H9 (cell line): ENCODE results near the gene CENPA. TPM values are rescaled to one million over a fixed set of nuclear protein-coding genes. Genes with fewer than 3 reads are reported as not detected.

ENCODE experiments used
- DNase-seq: peaks from one replicate; pipeline ENCODE4 v3.0.0-alpha.2; 2017
- H2AFZ ChIP-seq: one replicate; pipeline ENCODE4 v1.6.1; 2013; ENCODE audit warnings: mild to moderate bottlenecking, low read length, control low read depth, moderate library complexity
- H2AK5ac ChIP-seq: 2 replicates; pipeline ENCODE4 v1.6.1; 2013; ENCODE audit warnings: low read length, control low read depth, mixed read lengths; ENCODE audit not compliant: insufficient read length
- H2BK120ac ChIP-seq: one replicate; pipeline ENCODE4 v1.6.1; 2013; ENCODE audit warnings: low read depth, mild to moderate bottlenecking, low read length, control low read depth, inconsistent platforms; ENCODE audit not compliant: poor library complexity, severe bottlenecking
- H2BK12ac ChIP-seq: 2 replicates; pipeline ENCODE4 v1.6.1; 2013; ENCODE audit warnings: low read length, control low read depth, mixed read lengths, low read depth; ENCODE audit not compliant: insufficient read length
- H2BK15ac ChIP-seq: 2 replicates; pipeline ENCODE4 v1.6.1; 2013; ENCODE audit warnings: low read depth, low read length, control low read depth
- H2BK20ac ChIP-seq: one replicate; pipeline ENCODE4 v1.6.1; 2013; ENCODE audit warnings: low read depth, mild to moderate bottlenecking, low read length, control low read depth, inconsistent platforms; ENCODE audit not compliant: poor library complexity, severe bottlenecking
- H2BK5ac ChIP-seq: 2 replicates; pipeline ENCODE4 v1.6.1; 2013; ENCODE audit warnings: low read length, control low read depth, mixed read lengths; ENCODE audit not compliant: insufficient read length
- H3K14ac ChIP-seq: 2 replicates; pipeline ENCODE4 v1.6.1; 2013; ENCODE audit warnings: low read length, control low read depth; ENCODE audit not compliant: insufficient read depth
- H3K18ac ChIP-seq: 2 replicates; pipeline ENCODE4 v1.6.1; 2013; ENCODE audit warnings: low read depth, mild to moderate bottlenecking, mixed read lengths, low read length, control low read depth; ENCODE audit not compliant: insufficient read length
- H3K23ac ChIP-seq: 2 replicates; pipeline ENCODE4 v1.6.1; 2013; ENCODE audit warnings: low read length, control low read depth, mixed read lengths, low read depth; ENCODE audit not compliant: insufficient read length
- H3K23me2 ChIP-seq: 2 replicates; pipeline ENCODE4 v1.6.1; 2013; ENCODE audit warnings: low read depth, mild to moderate bottlenecking, mixed read lengths, low read length, control low read depth; ENCODE audit not compliant: insufficient read length, poor library complexity, severe bottlenecking
- H3K27ac ChIP-seq: 2 replicates; pipeline ENCODE4 v1.5.1; 2013; ENCODE audit warnings: low read length, control low read depth, mixed read lengths, low read depth; ENCODE audit not compliant: insufficient read length
- H3K27me3 ChIP-seq: 2 replicates; pipeline ENCODE4 v1.6.1; 2013; ENCODE audit warnings: low read length, control low read depth, inconsistent platforms; ENCODE audit not compliant: insufficient read depth
- H3K4ac ChIP-seq: 2 replicates; pipeline ENCODE4 v1.6.1; 2013; ENCODE audit warnings: low read depth, mild to moderate bottlenecking, control low read depth, inconsistent platforms, low read length, moderate library complexity
- H3K4me1 ChIP-seq: 2 replicates; pipeline ENCODE4 v1.6.1; 2013; ENCODE audit warnings: low read length, control low read depth, inconsistent platforms; ENCODE audit not compliant: insufficient read depth
- H3K4me2 ChIP-seq: 2 replicates; pipeline ENCODE4 v1.6.1; 2013; ENCODE audit warnings: low read length, control low read depth, mixed read lengths; ENCODE audit not compliant: insufficient read length, insufficient read depth
- H3K56ac ChIP-seq: 2 replicates; pipeline ENCODE4 v1.6.1; 2013; ENCODE audit warnings: low read depth, mild to moderate bottlenecking, mixed read lengths, low read length, control low read depth; ENCODE audit not compliant: insufficient read length
- H3K79me1 ChIP-seq: 2 replicates; pipeline ENCODE4 v1.6.1; 2013; ENCODE audit warnings: low read depth, mild to moderate bottlenecking, moderate library complexity, low read length, control low read depth, inconsistent platforms; ENCODE audit not compliant: insufficient read depth, poor library complexity, severe bottlenecking
- H3K79me2 ChIP-seq: 2 replicates; pipeline ENCODE4 v1.6.1; 2013; ENCODE audit warnings: low read length, control low read depth, inconsistent platforms; ENCODE audit not compliant: insufficient read depth
- H3K9ac ChIP-seq: 2 replicates; pipeline ENCODE4 v1.6.1; 2013; ENCODE audit warnings: low read length, control low read depth, mixed read lengths; ENCODE audit not compliant: insufficient read length; ENCODE audit errors: extremely low read depth
- H3K9me3 ChIP-seq: one replicate; pipeline ENCODE4 v1.6.1; 2013; ENCODE audit warnings: low read depth, low read length, inconsistent platforms; ENCODE audit not compliant: control insufficient read depth
- H3T11ph ChIP-seq: one replicate; pipeline ENCODE4 v1.6.1; 2013; ENCODE audit warnings: mild to moderate bottlenecking, low read length, control low read depth, inconsistent platforms
- H4K20me1 ChIP-seq: one replicate; pipeline ENCODE4 v1.6.1; 2013; ENCODE audit not compliant: control insufficient read depth, insufficient read length, insufficient read depth
- H4K5ac ChIP-seq: 2 replicates; pipeline ENCODE4 v1.6.1; 2013; ENCODE audit warnings: low read depth, mild to moderate bottlenecking, mixed read lengths, low read length, control low read depth; ENCODE audit not compliant: insufficient read length
- H4K8ac ChIP-seq: replicated peaks from 2 replicates; pipeline ENCODE4 v1.6.1; 2013; ENCODE audit warnings: low read length, control low read depth, mixed read lengths, low read depth; ENCODE audit not compliant: insufficient read length
- H4K91ac ChIP-seq: 2 replicates; pipeline ENCODE4 v1.6.1; 2013; ENCODE audit warnings: low read depth, mild to moderate bottlenecking, moderate library complexity, mixed read lengths, low read length, control low read depth; ENCODE audit not compliant: insufficient read length
- H3K27ac Mint-ChIP-seq, 3 experiments: 2 replicates in 2 of 3; 3 replicates in 1 of 3; pipeline ENCODE4 v1.8.0; 2020 to 2021; ENCODE audit warnings: mixed read lengths in 3 of 3, mild to moderate bottlenecking in 1 of 3, moderate library complexity in 1 of 3
- H3K27me3 Mint-ChIP-seq: 2 replicates; pipeline ENCODE4 v1.8.0; 2021; ENCODE audit warnings: low read depth, mild to moderate bottlenecking, moderate library complexity, mixed read lengths
- H3K36me3 Mint-ChIP-seq, 3 experiments: 2 replicates in 2 of 3; 3 replicates in 1 of 3; pipeline ENCODE4 v1.8.0; 2020 to 2021; ENCODE audit warnings: low read depth in 3 of 3, mixed read lengths in 3 of 3; ENCODE audit not compliant: insufficient read depth in 1 of 3
- H3K4me1 Mint-ChIP-seq, 2 experiments: 2 replicates each; pipeline ENCODE4 v1.8.0; 2020; ENCODE audit warnings: mixed read lengths in 2 of 2
- H3K4me3 Mint-ChIP-seq, 2 experiments: 2 replicates in 1 of 2; 3 replicates in 1 of 2; pipeline ENCODE4 v1.8.0; 2020 to 2021; ENCODE audit warnings: mild to moderate bottlenecking in 2 of 2, mixed read lengths in 2 of 2, moderate library complexity in 1 of 2
- H3K9me3 Mint-ChIP-seq, 2 experiments: 2 replicates in 1 of 2; 3 replicates in 1 of 2; pipeline ENCODE4 v1.8.0; 2020; ENCODE audit warnings: mild to moderate bottlenecking in 2 of 2, mixed read lengths in 2 of 2, moderate library complexity in 1 of 2
- WGBS: extraction: QIAGEN DNeasy Blood & Tissue Kit; methylation state at CpG from one replicate; pipeline ENCODE4 v1.1.7; 2013; ENCODE audit warnings: missing lambda C conversion rate, low lambda C conversion rate, mixed read lengths; ENCODE audit not compliant: insufficient read length; ENCODE audit errors: extremely low coverage; 5-methylcytosine and 5-hydroxymethylcytosine counted together
- total RNA-seq: library from RNA; stranded (reverse); gene quantifications from 2 replicates; pipeline ENCODE4 v1.2.1, GENCODE V29; 2021
- TF ChIP-seq, protein P1 (sequence below): fragments of 200-600 bp; sonication (generic); conservative IDR thresholded peaks from 3 replicates; pipeline ENCODE4 v1.8.0; 2021; ENCODE audit warnings: antibody characterized with exemption, mild to moderate bottlenecking

The CENPA gene
- total RNA-seq, 1 experiment from 2014 or later, result 19.3 TPM

DNA sequence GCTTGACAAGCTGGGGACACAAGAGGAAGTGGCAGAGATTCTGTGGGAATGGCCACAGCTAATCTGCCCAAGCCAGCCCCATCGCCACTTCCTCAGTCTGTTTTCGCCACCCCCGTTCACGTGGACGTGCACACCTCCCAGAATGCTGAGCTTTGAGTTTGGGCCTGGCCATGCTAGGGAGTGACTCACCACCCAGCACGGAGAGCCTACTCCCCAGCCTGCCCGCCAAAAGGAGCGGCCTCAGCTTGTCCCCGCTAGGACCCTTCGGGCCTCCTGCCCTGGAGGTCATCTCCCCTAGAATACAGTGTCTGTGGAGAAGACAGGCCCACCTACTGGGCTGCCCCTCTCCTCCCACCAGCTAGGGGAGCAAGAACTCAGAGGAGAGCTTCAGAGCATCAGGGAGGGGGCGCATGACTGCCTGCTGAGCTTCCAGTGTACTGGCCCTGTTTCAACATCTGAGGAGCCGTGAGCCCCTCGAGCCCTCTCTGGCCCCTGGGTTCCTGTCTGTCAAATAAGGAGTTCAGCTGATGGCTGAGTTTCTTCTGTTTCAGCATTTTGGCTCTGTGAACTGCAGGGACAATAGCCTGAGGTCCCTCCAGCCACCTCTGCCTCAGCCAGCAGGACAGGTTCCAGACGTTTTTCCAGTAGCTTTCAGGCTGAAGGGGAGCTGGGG is 16.6 kb upstream of the CENPA start:
- Histone ChIP-seq H3K79me2 (no peaks in the 10 kb centered on the region), H4K91ac (no peak overlapping the region), H3K4me2 (no peak overlapping the region), H2AK5ac (no peak overlapping the region), H2AFZ (no peak overlapping the region), H2BK5ac (no peak overlapping the region), H3K23ac (no peak overlapping the region), H3K18ac (no peak overlapping the region), H4K5ac (no peak overlapping the region), H3K4ac (no peak overlapping the region), H2BK20ac (no peak overlapping the region), H3T11ph (no peak overlapping the region), H4K20me1 (no peaks in the 10 kb centered on the region), H2BK15ac (no peak overlapping the region), H3K4me1 (peaks cover 2% of the 10 kb centered on the region; the same call in 1 of the 2 replicates), H3K27ac (no peak overlapping the region), H3K56ac (no peak overlapping the region), H3K79me1 (no peaks in the 10 kb centered on the region), H3K9ac (no peak overlapping the region), H3K14ac (no peak overlapping the region), H3K23me2 (peaks cover 4% of the 10 kb centered on the region), H3K9me3 (no peaks in the 10 kb centered on the region), H3K27me3 (no peaks in the 10 kb centered on the region), H2BK120ac (no peak overlapping the region), H4K8ac (no peak overlapping the region), H2BK12ac (no peak overlapping the region)
- DNase-seq, result no peak
- H3K4me1 Mint-ChIP-seq, result peaks cover 12 to 13% of the 10 kb centered on the region in 2 experiments
- WGBS, result no CpG with 5 or more reads among the region's 14 CpGs
- TF ChIP-seq, protein P1, sequence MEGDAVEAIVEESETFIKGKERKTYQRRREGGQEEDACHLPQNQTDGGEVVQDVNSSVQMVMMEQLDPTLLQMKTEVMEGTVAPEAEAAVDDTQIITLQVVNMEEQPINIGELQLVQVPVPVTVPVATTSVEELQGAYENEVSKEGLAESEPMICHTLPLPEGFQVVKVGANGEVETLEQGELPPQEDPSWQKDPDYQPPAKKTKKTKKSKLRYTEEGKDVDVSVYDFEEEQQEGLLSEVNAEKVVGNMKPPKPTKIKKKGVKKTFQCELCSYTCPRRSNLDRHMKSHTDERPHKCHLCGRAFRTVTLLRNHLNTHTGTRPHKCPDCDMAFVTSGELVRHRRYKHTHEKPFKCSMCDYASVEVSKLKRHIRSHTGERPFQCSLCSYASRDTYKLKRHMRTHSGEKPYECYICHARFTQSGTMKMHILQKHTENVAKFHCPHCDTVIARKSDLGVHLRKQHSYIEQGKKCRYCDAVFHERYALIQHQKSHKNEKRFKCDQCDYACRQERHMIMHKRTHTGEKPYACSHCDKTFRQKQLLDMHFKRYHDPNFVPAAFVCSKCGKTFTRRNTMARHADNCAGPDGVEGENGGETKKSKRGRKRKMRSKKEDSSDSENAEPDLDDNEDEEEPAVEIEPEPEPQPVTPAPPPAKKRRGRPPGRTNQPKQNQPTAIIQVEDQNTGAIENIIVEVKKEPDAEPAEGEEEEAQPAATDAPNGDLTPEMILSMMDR, result no peak
- H3K27me3 Mint-ChIP-seq, result peaks cover 4% of the 10 kb centered on the region; the same call in 1 of the 2 replicates
- H3K36me3 Mint-ChIP-seq, result no peaks in the 10 kb centered on the region
- H3K27ac Mint-ChIP-seq, result no peak overlapping the region; a peak in 2 of 7 replicates
- H3K9me3 Mint-ChIP-seq, result no peaks in the 10 kb centered on the region
- H3K4me3 Mint-ChIP-seq, result no peak overlapping the region
